Upper lobe of left lung (tissue), 6 donors: Measurements from ENCODE around the gene PDXK. TPM values are rescaled to one million over a fixed set of nuclear protein-coding genes. Genes with fewer than 3 reads are reported as not detected.

Source experiments
- ATAC-seq, 2 donors: fragments of 200-7000 bp; cut with Tn5 transposase; one replicate each; pipeline ENCODE4 v1.9.1; 2022; ENCODE audit warnings: mild to moderate bottlenecking in 2 of 2, moderate library complexity in 2 of 2; ENCODE audit not compliant: low FRiP score in 2 of 2
- DNase-seq, 2 donors: peaks; one replicate each; pipeline ENCODE4 v3.0.0-alpha.2; 2019 to 2020
- H3K27ac ChIP-seq, 4 donors: fragments of 200-600 bp; sonication (generic); one replicate each; pipeline ENCODE4 v1.5.1; 2016 to 2019
- H3K27me3 ChIP-seq, 4 donors: fragments of 200-600 bp; sonication (generic); one replicate each; pipeline ENCODE4 v1.5.1; 2017 to 2019
- H3K36me3 ChIP-seq, 4 donors: fragments of 200-600 bp; sonication (generic); one replicate each; pipeline ENCODE4 v1.5.1; 2016 to 2019
- H3K4me1 ChIP-seq, 4 donors: fragments of 200-600 bp; sonication (generic); one replicate each; pipeline ENCODE4 v1.5.1; 2018 to 2019
- H3K4me3 ChIP-seq, 4 donors: fragments of 200-600 bp; sonication (generic); one replicate each; pipeline ENCODE4 v1.5.1; 2017 to 2019; ENCODE audit warnings: mild to moderate bottlenecking in 2 of 4, moderate library complexity in 1 of 4
- H3K9me3 ChIP-seq, 4 donors: fragments of 200-600 bp; sonication (generic); one replicate each; pipeline ENCODE4 v1.5.1; 2018 to 2019
- EP300 ChIP-seq, 4 donors: sonication (generic); formaldehyde crosslinking; IDR thresholded peaks; one replicate each; pipeline ENCODE4 v1.5.1; 2017; ENCODE audit warnings: antibody characterized with exemption in 4 of 4, control low read depth in 2 of 4
- POLR2A ChIP-seq, 4 donors: fragments of 450-650 bp; IDR thresholded peaks; one replicate each; pipeline ENCODE4 v1.5.1; 2016 to 2017; ENCODE audit warnings: antibody characterized with exemption in 4 of 4, mild to moderate bottlenecking in 2 of 4
- POLR2AphosphoS5 ChIP-seq, 2 donors: sonication (generic); formaldehyde crosslinking; IDR thresholded peaks; one replicate each; pipeline ENCODE4 v1.5.1; 2017; ENCODE audit warnings: antibody characterized with exemption in 2 of 2
- WGBS, 2 donors: methylation state at CpG; one replicate each; pipeline ENCODE4 v1.1.5; 2017 to 2018; 5-methylcytosine and 5-hydroxymethylcytosine counted together
- total RNA-seq, 6 donors: library from RNA; depleted of rRNA in 4 of 6; stranded (reverse); fragments of >200 nt in 4 of 6; gene quantifications; one replicate each; pipeline versions ENCODE4 v1.1.0 to v1.2.1, GENCODE V29; 2016 to 2021
- TF ChIP-seq, protein P1 (sequence below), 6 experiments: fragments of 450-650 bp in 4 of 6; fragments of 200-600 bp in 2 of 6; sonication (generic) in 2 of 6; IDR thresholded peaks; one replicate each; pipeline ENCODE4 v1.5.1; 2016 to 2019; ENCODE audit warnings: antibody characterized with exemption in 6 of 6
- donor health status: DM: no; HTN: no; CAD: no; lungs with moderate emphysema.
- donor health status: DM: no; HTN: yes; CAD: no; lungs with severe emphysema.

The PDXK gene
- total RNA-seq, 6 donors from 2014 or later: 105 to 301 (median 207) TPM

DNA sequence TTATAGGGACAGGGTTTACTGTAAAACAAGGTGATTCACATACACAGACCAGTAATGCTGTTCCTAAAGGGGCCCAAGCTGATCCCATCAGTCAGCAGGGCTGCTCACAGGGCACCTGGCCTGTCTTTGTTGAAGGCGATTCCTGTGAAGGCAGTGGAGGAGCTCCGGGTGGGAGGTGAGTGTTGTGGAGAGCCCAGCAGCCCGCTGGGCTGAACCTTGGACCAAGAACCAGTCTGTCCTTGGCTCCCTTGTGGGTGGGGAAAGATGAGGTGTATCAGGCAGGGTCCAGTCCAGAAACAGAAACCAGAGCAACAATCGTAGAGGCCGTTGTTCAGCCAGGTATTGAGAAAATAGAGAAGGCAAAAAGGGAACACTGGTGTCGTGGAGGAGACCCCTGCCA lies 12.5 kb downstream of the PDXK start:
- DNase-seq (no peak), ATAC-seq (no peak)
- no peaks in the 10 kb centered on the region for H3K9me3 ChIP-seq
- peaks cover 0 to 17% (median 6%) of the 10 kb centered on the region in 4 donors for H3K36me3 ChIP-seq
- peak overlapping the region in 1 of 4 donors; percentile 11 for H3K27ac ChIP-seq
- 83 to 93% methylated on average over 6 of the region's 6 CpGs for WGBS, 2 donors
- TF ChIP-seq EP300 (IDR thresholded peaks at IDR 0.05) (no peak), POLR2A (IDR thresholded peaks at IDR 0.05) (no peak), POLR2AphosphoS5 (IDR thresholded peaks at IDR 0.05) (no peak)
- TF ChIP-seq, protein P1, sequence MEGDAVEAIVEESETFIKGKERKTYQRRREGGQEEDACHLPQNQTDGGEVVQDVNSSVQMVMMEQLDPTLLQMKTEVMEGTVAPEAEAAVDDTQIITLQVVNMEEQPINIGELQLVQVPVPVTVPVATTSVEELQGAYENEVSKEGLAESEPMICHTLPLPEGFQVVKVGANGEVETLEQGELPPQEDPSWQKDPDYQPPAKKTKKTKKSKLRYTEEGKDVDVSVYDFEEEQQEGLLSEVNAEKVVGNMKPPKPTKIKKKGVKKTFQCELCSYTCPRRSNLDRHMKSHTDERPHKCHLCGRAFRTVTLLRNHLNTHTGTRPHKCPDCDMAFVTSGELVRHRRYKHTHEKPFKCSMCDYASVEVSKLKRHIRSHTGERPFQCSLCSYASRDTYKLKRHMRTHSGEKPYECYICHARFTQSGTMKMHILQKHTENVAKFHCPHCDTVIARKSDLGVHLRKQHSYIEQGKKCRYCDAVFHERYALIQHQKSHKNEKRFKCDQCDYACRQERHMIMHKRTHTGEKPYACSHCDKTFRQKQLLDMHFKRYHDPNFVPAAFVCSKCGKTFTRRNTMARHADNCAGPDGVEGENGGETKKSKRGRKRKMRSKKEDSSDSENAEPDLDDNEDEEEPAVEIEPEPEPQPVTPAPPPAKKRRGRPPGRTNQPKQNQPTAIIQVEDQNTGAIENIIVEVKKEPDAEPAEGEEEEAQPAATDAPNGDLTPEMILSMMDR (IDR thresholded peaks at IDR 0.05): no peak
- peaks cover 52 to 86% (median 67%) of the 10 kb centered on the region in 4 donors for H3K4me1 ChIP-seq
- H3K27me3 ChIP-seq: no peaks in the 10 kb centered on the region
- no peak overlapping the region for H3K4me3 ChIP-seq

DNA sequence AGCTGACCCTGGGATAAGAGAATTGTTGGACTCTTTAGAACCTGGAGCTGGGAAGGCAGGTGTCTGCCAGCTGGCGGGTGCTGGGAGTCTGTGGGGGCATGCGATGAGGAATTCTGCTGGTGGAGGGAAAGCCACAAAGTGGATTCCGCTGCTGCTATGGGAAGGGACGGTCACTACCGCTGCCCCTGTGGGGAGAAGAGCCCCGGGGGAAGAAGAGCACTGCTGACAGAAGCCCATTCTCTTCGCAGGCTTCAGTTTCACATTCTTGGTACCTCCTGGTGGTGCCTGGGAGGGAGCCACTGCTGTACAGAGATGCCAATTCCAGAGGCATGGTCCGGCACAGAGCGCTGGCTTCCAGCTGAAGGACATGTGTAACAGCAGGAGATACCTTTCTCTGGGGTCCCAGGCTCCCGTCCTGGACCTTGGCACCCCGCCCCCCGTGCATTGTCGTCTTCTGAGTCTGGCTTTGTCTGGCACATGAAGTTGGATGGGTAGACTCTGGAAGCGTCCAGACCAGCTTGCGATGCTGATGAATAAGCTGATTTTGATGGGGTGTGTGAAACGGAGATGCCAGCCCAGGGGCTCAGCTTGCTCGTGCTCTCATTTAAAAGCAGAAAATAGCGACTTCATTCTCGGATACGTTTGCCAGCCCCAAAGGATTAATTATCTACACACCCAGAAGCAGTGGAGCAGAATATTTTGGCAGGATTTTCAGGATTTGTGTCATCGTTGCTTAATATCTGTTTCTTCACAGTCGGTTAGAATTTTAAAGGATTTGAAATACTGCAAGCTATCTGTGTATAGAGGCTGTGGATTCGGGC lies 13.2 kb downstream of the PDXK start:
- no peaks in the 10 kb centered on the region for H3K9me3 ChIP-seq
- ATAC-seq (no peak), DNase-seq (no peak)
- WGBS, 2 donors: 82 to 89% methylated on average over 23 of the region's 23 CpGs
- peak overlapping the region in 1 of 4 donors; percentile 11 for H3K27ac ChIP-seq
- H3K4me3 ChIP-seq: no peak overlapping the region
- H3K36me3 ChIP-seq: peaks cover 0 to 22% (median 10%) of the 10 kb centered on the region in 4 donors
- H3K4me1 ChIP-seq: peaks cover 46 to 80% (median 61%) of the 10 kb centered on the region in 4 donors
- no peaks in the 10 kb centered on the region for H3K27me3 ChIP-seq
- no peak for TF ChIP-seq EP300 (IDR thresholded peaks at IDR 0.05)
- no peak for TF ChIP-seq POLR2A (IDR thresholded peaks at IDR 0.05)
- TF ChIP-seq POLR2AphosphoS5 (IDR thresholded peaks at IDR 0.05): no peak
- TF ChIP-seq, protein P1 (IDR thresholded peaks at IDR 0.05): no peak

DNA sequence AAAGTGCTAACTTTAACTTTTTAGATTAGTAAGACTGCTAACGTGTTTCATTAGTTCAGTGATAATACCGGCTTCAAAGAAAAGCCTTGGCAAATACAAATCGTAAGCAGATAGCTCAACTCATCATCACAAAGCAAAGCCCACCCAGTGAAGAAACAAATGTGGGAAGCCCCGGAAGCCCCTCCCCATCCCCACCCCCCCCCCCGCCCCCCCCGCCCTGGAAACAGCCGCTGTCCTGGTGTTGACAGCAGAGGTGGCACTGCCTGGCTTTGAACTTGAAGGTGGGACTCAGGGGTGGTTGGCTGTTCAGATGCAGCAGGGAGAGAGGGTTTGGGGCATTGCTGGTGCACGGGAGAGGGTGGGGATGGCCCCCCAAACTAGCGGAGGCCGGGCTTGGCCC lies 14.1 kb downstream of the PDXK start:
- Histone ChIP-seq H3K27me3 (no peaks in the 10 kb centered on the region), H3K9me3 (no peaks in the 10 kb centered on the region), H3K27ac (peak overlapping the region; percentile 13 to 79 (median 66)), H3K36me3 (peaks cover 0 to 31% (median 18%) of the 10 kb centered on the region in 4 donors), H3K4me3 (no peak overlapping the region), H3K4me1 (peaks cover 36 to 70% (median 51%) of the 10 kb centered on the region in 4 donors)
- TF ChIP-seq POLR2A (IDR thresholded peaks at IDR 0.05) (no peak), POLR2AphosphoS5 (IDR thresholded peaks at IDR 0.05) (no peak), EP300 (IDR thresholded peaks at IDR 0.05) (no peak)
- TF ChIP-seq, protein P1 (IDR thresholded peaks at IDR 0.05): no peak
- DNase-seq (no peak), ATAC-seq (no peak)
- WGBS, 2 donors: 55 to 58% methylated on average over 9 to 10 of the region's 10 CpGs

DNA sequence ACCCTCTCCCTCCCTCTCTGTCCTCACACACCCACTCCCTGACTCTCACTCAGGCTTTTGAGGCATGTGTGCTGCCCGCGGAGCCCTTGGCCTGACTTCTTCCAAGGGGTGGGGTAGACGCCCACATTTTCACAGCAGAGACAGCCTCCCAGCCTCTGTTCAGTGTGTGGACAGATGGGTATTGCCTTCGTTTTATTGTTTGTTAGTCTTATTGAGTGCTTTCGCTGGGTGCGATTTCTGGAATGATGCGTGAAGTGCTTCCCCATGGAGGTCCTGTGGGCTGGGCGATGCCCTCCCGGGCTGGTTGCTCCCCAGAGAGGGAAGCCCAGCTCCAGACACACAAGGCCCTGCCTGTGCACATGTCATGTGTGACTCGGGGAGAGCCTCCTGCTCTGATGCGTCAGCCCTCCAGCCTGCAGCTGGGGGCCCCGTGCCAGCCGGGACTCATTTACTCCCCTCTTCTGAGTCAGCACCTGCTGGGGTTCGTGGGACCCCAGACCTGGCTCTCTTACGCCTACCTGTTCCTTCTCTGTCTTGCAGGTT lies 14.7 kb downstream of the PDXK start:
- Histone ChIP-seq H3K27me3 (no peaks in the 10 kb centered on the region), H3K4me1 (peaks cover 31 to 65% (median 47%) of the 10 kb centered on the region in 4 donors), H3K27ac (peak overlapping the region; percentile 13 to 79 (median 66)), H3K36me3 (peaks cover 0 to 34% (median 19%) of the 10 kb centered on the region in 4 donors), H3K4me3 (no peak overlapping the region), H3K9me3 (no peaks in the 10 kb centered on the region)
- ATAC-seq (peak; percentile 3 to 31), DNase-seq (no peak)
- WGBS, 2 donors: 71 to 74% methylated on average over 13 to 15 of the region's 15 CpGs
- TF ChIP-seq POLR2A (IDR thresholded peaks at IDR 0.05) (no peak), POLR2AphosphoS5 (IDR thresholded peaks at IDR 0.05) (no peak), EP300 (IDR thresholded peaks at IDR 0.05) (no peak)
- TF ChIP-seq, protein P1 (IDR thresholded peaks at IDR 0.05): no peak
